Measurements from ENCODE around the gene HIPK1. TPM values are rescaled to one million over a fixed set of nuclear protein-coding genes. Genes with fewer than 3 reads are reported as not detected.

Gene HIPK1
- total RNA-seq, 1 donor from 2014 or later, result 41.3 TPM

DNA sequence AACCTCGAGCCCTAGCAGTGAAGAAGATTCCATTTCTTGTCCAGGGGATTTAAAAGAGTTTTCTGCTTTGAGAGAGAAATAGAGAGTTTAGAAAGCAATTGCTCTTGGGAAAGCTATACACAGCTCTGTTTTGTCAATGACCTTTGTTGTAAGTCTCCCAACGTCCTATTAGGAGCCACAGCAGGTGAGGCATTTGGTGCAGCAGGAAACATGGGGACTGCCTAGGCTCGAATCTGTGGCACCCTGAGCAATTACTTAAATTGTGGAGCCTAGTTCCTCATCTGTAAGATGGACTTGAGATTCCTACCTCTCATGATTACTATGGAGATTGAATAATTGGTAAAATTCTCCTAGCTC is 15.8 kb upstream of the HIPK1 start:
- Histone ChIP-seq H3K27me3 (no peaks in the 10 kb centered on the region), H2AFZ (replicated peaks) (no peak overlapping the region), H3K4me3 (no peak overlapping the region), H3K4me2 (no peak overlapping the region), H4K20me1 (ENCODE audit: low read depth) (no peaks in the 10 kb centered on the region), H3F3A (ENCODE audit: low read depth) (peaks cover 6% of the 10 kb centered on the region), H3K4me1 (peaks cover 8% of the 10 kb centered on the region), H3K27ac (no peak overlapping the region), H3K9ac (no peak overlapping the region), H3K36me3 (peaks cover 4% of the 10 kb centered on the region), H3K79me2 (ENCODE audit: low read depth) (no peaks in the 10 kb centered on the region), H3K9me3 (ENCODE audit: low read depth) (no peaks in the 10 kb centered on the region)
- no peak overlapping the region for H3K4me3 Mint-ChIP-seq
- TF ChIP-seq EZH2phosphoT487 (IDR thresholded peaks at IDR 0.05), result no peak
- no peak for TF ChIP-seq EZH2 (IDR thresholded peaks at IDR 0.05)
- TF ChIP-seq, protein P1, sequence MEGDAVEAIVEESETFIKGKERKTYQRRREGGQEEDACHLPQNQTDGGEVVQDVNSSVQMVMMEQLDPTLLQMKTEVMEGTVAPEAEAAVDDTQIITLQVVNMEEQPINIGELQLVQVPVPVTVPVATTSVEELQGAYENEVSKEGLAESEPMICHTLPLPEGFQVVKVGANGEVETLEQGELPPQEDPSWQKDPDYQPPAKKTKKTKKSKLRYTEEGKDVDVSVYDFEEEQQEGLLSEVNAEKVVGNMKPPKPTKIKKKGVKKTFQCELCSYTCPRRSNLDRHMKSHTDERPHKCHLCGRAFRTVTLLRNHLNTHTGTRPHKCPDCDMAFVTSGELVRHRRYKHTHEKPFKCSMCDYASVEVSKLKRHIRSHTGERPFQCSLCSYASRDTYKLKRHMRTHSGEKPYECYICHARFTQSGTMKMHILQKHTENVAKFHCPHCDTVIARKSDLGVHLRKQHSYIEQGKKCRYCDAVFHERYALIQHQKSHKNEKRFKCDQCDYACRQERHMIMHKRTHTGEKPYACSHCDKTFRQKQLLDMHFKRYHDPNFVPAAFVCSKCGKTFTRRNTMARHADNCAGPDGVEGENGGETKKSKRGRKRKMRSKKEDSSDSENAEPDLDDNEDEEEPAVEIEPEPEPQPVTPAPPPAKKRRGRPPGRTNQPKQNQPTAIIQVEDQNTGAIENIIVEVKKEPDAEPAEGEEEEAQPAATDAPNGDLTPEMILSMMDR (IDR thresholded peaks at IDR 0.05), result no peak
- no peak for DNase-seq (ENCODE audit: low spot score)
- no peaks in the 10 kb centered on the region for H3K4me1 Mint-ChIP-seq
- no peaks in the 10 kb centered on the region for H3K9me3 Mint-ChIP-seq
- peaks cover 2% of the 10 kb centered on the region for H3K27me3 Mint-ChIP-seq (ENCODE audit: insufficient read depth, low read depth)
- no peak overlapping the region for H3K27ac Mint-ChIP-seq
- peaks cover 10% of the 10 kb centered on the region for H3K36me3 Mint-ChIP-seq

DNA sequence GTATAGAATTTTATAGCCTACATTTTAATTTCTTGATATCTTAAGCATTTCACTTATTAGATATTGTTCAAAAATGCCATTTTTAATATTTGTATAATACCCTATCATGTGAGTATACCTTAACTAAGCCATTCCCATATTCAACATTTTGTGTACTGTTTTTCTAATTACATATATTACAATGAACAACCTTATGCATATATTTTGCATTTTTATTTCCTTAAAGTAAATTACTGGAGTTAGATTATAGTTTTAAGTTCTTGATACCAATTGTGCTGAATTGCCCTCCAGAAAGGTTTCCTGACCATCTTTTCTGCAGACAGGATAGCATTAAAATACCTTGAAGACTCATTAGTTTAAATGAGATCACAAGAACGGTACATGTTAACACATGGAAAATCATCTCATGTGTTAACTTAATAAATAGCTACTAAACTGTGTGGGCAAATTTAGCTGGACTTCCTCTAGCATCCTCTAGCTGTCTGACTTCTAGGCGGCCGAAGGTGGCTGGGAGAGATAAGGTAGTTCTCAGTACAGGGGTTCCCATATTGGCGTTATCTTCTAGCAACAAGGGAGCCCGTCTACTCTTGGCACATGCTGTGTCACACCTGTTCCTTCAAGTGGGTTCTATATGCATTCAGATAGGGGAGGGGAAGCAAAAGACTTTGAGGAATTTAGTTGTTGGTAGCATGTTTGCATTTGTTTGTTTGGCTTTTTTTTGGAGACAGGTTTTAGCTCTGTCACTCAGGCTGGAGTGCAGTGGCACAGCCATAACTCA is 15.0 kb upstream of the HIPK1 start:
- Histone ChIP-seq H3K9me3 (ENCODE audit: low read depth) (no peaks in the 10 kb centered on the region), H3K4me2 (no peak overlapping the region), H3K4me1 (peaks cover 8% of the 10 kb centered on the region), H2AFZ (replicated peaks) (no peak overlapping the region), H4K20me1 (ENCODE audit: low read depth) (no peaks in the 10 kb centered on the region), H3K36me3 (peaks cover 4% of the 10 kb centered on the region), H3K9ac (no peak overlapping the region), H3K4me3 (no peak overlapping the region), H3F3A (ENCODE audit: low read depth) (peaks cover 6% of the 10 kb centered on the region), H3K27me3 (no peaks in the 10 kb centered on the region), H3K27ac (no peak overlapping the region), H3K79me2 (ENCODE audit: low read depth) (no peaks in the 10 kb centered on the region)
- H3K4me1 Mint-ChIP-seq, result no peaks in the 10 kb centered on the region
- H3K36me3 Mint-ChIP-seq, result peaks cover 8% of the 10 kb centered on the region
- TF ChIP-seq, protein P1 (IDR thresholded peaks at IDR 0.05), result no peak
- no peak for TF ChIP-seq EZH2phosphoT487 (IDR thresholded peaks at IDR 0.05)
- TF ChIP-seq EZH2 (IDR thresholded peaks at IDR 0.05), result no peak
- H3K9me3 Mint-ChIP-seq, result no peaks in the 10 kb centered on the region
- no peak for DNase-seq (ENCODE audit: low spot score)
- H3K27ac Mint-ChIP-seq, result no peak overlapping the region
- no peaks in the 10 kb centered on the region for H3K27me3 Mint-ChIP-seq (ENCODE audit: insufficient read depth, low read depth)
- H3K4me3 Mint-ChIP-seq, result no peak overlapping the region

DNA sequence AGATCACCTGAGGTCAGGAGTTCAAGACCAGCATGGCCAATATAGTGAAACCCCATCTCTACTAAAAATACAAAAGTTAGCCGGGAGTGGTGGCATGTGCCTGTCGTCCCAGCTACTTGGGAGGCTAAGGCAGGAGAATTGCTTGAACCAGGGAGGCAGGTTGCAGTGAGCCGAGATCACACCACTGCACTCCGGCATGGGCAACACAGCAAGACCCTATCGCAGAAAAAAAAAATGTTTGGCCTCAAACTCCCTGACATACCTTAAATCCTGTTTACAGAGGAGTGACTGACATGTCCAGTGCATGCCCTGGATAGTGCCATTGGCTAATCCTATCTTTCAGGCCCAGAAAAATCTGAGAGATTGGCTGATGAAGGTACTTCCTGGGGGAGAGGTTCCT is 12.2 kb upstream of the HIPK1 start:
- Histone ChIP-seq H3K9me3 (ENCODE audit: low read depth) (no peaks in the 10 kb centered on the region), H2AFZ (replicated peaks) (no peak overlapping the region), H3K4me2 (no peak overlapping the region), H3K36me3 (peaks cover 4% of the 10 kb centered on the region), H3K27ac (no peak overlapping the region), H3K79me2 (ENCODE audit: low read depth) (no peaks in the 10 kb centered on the region), H4K20me1 (ENCODE audit: low read depth) (no peaks in the 10 kb centered on the region), H3F3A (ENCODE audit: low read depth) (peaks cover 6% of the 10 kb centered on the region), H3K27me3 (no peaks in the 10 kb centered on the region), H3K9ac (no peak overlapping the region), H3K4me3 (no peak overlapping the region), H3K4me1 (peaks cover 8% of the 10 kb centered on the region)
- no peak for DNase-seq (ENCODE audit: low spot score)
- H3K4me3 Mint-ChIP-seq, result no peak overlapping the region
- H3K27me3 Mint-ChIP-seq (ENCODE audit: insufficient read depth, low read depth), result no peaks in the 10 kb centered on the region
- H3K27ac Mint-ChIP-seq, result no peak overlapping the region
- no peaks in the 10 kb centered on the region for H3K4me1 Mint-ChIP-seq
- H3K36me3 Mint-ChIP-seq, result peaks cover 3% of the 10 kb centered on the region
- TF ChIP-seq, protein P1 (IDR thresholded peaks at IDR 0.05), result no peak
- TF ChIP-seq EZH2 (IDR thresholded peaks at IDR 0.05) (no peak), EZH2phosphoT487 (IDR thresholded peaks at IDR 0.05) (no peak)
- H3K9me3 Mint-ChIP-seq, result no peaks in the 10 kb centered on the region
